Dedifferentiated amniotic fluid mesenchymal stem cell (primary cell): Measurements from ENCODE around the gene WDR45B.

Experiments
- DNase-seq: peaks from one replicate; pipeline ENCODE4 v3.0.0-alpha.2; 2016; ENCODE audit errors: extremely low spot score

Gene WDR45B

GRCh38 chr17:82629748-82630147 is 18.5 kb downstream of the WDR45B start:
- DNase-seq: no peak

GRCh38 chr17:82627405-82627804 is 20.8 kb downstream of the WDR45B start:
- DNase-seq: no peak

- no peak for DNase-seq
Measured at GRCh38 chr17:82623707-82624106, 24.5 kb downstream of the WDR45B start.

- no peak for DNase-seq
Measured at GRCh38 chr17:82619641-82620040, 28.6 kb downstream of the WDR45B start.

GRCh38 chr17:82619211-82619610 is 29.0 kb downstream of the WDR45B start:
- no peak for DNase-seq

GRCh38 chr17:82616021-82616711 is 32.1 kb downstream of the WDR45B start:
- DNase-seq: no peak

GRCh38 chr17:82615084-82616020 is 32.9 kb downstream of the WDR45B start:
- no peak for DNase-seq

GRCh38 chr17:82614095-82614631 is 34.1 kb downstream of the WDR45B start:
- DNase-seq: no peak

GRCh38 chr17:82613283-82614094 is 34.8 kb downstream of the WDR45B start:
- DNase-seq: no peak

GRCh38 chr17:82611140-82612058 is 36.8 kb downstream of the WDR45B start:
- DNase-seq: no peak

GRCh38 chr17:82609655-82610054 is 38.6 kb downstream of the WDR45B start:
- DNase-seq: no peak

GRCh38 chr17:82608816-82609215 is 39.4 kb downstream of the WDR45B start:
- DNase-seq: no peak

- no peak for DNase-seq
Measured at GRCh38 chr17:82605939-82606600, 42.2 kb downstream of the WDR45B start.

- no peak for DNase-seq
Measured at GRCh38 chr17:82604532-82604931, 43.7 kb downstream of the WDR45B start.

- DNase-seq: no peak
Measured at GRCh38 chr17:82603981-82604448, 44.2 kb downstream of the WDR45B start.

GRCh38 chr17:82602986-82603710 is 45.1 kb downstream of the WDR45B start:
- DNase-seq: no peak

- DNase-seq: no peak
Measured at GRCh38 chr17:82602487-82602886, 45.8 kb downstream of the WDR45B start.

- no peak for DNase-seq
Measured at GRCh38 chr17:82601447-82602000, 46.7 kb downstream of the WDR45B start.
